ENCODE results near the gene CLIP2. TPM values are rescaled to one million over a fixed set of nuclear protein-coding genes. Genes with fewer than 3 reads are reported as not detected.
"Not testable (repeated sequence)": the region's sequence is repeated elsewhere in the genome, so short reads cannot be mapped to it uniquely, and the experiment has no call there.

Gene CLIP2
- total RNA-seq, 4 donors from 2014 or later, result 84.5 to 157 (median 111) TPM

DNA sequence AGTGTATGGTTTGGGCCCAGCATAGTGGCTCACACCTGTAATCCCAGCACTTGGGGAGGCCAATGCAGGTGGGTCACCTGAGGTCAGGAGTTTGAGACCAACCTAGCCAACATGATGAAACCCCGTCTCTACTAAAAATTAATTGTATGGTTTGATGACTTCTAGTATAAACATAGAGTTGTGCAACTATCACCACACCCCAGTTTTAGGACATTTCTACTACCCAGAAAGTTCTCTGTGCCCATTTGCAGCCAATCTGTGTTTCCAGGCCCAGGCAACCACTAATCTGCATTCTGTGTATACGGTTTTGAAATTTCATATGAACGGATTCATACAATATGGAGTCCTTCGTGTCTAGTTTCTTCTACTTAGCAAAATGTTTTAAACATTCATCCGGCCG, 20.0 kb downstream of the CLIP2 start:
- in situ Hi-C loops (cut with MboI; ENCODE audit: low pct_ligation_motif_present in 1 of 4, low pct_unique_long_range_greater_than_20kb in 1 of 4, low sequenced_read_pairs in 3 of 4) (no loop called here), intact Hi-C loops (cut with DNase I; ENCODE audit: low total_unique reads) (no loop called here)
- Histone ChIP-seq H3K9me3 (no peaks in the 10 kb centered on the region), H3K27me3 (no peaks in the 10 kb centered on the region), H3K36me3 (no peaks in the 10 kb centered on the region), H3K4me1 (peaks cover 18 to 54% (median 31%) of the 10 kb centered on the region in 4 donors), H3K4me3 (no peak overlapping the region), H3K27ac (no peak overlapping the region)
- WGBS, 2 donors (ENCODE audit: low coverage in 1 of 2), result 87% methylated on average over 6 of the region's 6 CpGs; no CpG with 5 or more reads in 1 of the 2 donors
- no peak for DNase-seq
- TF ChIP-seq POLR2A (IDR thresholded peaks at IDR 0.05) (no peak), POLR2AphosphoS5 (IDR thresholded peaks at IDR 0.05) (no peak), EP300 (IDR thresholded peaks at IDR 0.05; ENCODE audit: low read depth) (no peak)
- TF ChIP-seq, protein P1, sequence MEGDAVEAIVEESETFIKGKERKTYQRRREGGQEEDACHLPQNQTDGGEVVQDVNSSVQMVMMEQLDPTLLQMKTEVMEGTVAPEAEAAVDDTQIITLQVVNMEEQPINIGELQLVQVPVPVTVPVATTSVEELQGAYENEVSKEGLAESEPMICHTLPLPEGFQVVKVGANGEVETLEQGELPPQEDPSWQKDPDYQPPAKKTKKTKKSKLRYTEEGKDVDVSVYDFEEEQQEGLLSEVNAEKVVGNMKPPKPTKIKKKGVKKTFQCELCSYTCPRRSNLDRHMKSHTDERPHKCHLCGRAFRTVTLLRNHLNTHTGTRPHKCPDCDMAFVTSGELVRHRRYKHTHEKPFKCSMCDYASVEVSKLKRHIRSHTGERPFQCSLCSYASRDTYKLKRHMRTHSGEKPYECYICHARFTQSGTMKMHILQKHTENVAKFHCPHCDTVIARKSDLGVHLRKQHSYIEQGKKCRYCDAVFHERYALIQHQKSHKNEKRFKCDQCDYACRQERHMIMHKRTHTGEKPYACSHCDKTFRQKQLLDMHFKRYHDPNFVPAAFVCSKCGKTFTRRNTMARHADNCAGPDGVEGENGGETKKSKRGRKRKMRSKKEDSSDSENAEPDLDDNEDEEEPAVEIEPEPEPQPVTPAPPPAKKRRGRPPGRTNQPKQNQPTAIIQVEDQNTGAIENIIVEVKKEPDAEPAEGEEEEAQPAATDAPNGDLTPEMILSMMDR (IDR thresholded peaks at IDR 0.05), result no peak

DNA sequence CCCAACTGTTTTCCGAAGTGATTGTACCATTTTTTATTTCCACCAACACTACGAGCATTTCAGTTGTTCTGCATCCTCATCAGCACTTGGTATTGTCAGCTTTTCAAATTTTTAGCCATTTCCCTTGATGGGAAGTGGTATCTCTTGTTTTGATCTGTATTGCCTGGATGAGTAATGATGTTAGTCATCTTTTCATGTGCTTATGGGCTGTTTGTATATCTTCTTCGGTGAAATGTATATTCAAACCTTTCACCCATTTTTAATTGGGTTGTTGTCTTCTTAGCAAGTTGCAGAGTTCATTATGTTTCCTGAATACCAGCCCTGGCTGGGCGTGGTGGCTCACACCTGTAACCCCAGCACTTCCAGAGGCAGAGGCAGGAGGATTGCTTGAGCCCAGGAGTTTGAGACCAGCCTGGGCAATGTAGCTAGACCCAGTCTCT, 22.1 kb downstream of the CLIP2 start:
- Histone ChIP-seq H3K4me3 (no peak overlapping the region), H3K9me3 (no peaks in the 10 kb centered on the region), H3K36me3 (no peaks in the 10 kb centered on the region), H3K27me3 (no peaks in the 10 kb centered on the region), H3K4me1 (peaks cover 11 to 48% (median 28%) of the 10 kb centered on the region in 4 donors), H3K27ac (peak overlapping the region; percentile 25 to 56 (median 44))
- intact Hi-C loops (cut with DNase I; ENCODE audit: low total_unique reads), result no loop called here
- 62 to 70% methylated on average over 3 to 4 of the region's 4 CpGs for WGBS, 2 donors (ENCODE audit: low coverage in 1 of 2)
- in situ Hi-C loops (cut with MboI; ENCODE audit: low pct_ligation_motif_present in 1 of 4, low pct_unique_long_range_greater_than_20kb in 1 of 4, low sequenced_read_pairs in 3 of 4), result no loop called here
- TF ChIP-seq POLR2AphosphoS5 (IDR thresholded peaks at IDR 0.05), result peak in 2 of 3 donors; percentile 39 to 57
- TF ChIP-seq POLR2A (IDR thresholded peaks at IDR 0.05), result no peak
- TF ChIP-seq EP300 (IDR thresholded peaks at IDR 0.05; ENCODE audit: low read depth), result no peak
- TF ChIP-seq, protein P1 (IDR thresholded peaks at IDR 0.05), result no peak
- peak; percentile 71 for DNase-seq

DNA sequence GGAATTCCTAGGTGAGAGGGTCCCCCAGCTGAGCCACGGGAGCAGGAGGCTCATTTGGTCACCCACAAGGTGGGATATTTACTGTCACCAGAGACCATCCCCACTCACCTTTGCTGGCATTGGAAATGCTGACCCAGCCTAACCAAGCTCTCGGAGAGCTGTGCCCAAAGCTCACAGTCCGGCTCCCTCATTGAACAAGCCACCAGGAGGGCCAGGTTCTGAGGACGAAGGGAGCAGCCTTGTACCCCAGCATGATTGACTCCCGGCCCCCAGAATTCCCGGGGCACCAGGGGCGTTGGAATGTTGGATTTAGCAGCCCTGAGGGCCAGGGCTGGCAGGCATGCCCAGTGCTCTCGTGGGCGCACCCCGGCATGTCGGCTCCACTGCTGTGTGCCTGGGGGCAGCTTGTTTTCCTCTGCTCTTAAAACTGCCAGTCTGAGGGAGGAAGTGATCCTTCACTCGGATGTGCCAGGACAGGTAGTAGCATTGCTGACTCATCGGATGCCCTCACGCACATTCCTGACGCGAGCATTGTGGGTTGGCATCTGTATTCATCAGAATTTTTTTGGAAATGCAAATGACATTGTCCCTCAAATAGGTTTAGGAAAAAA, 23.3 kb downstream of the CLIP2 start:
- WGBS, 2 donors (ENCODE audit: low coverage in 1 of 2), result 85% methylated on average over 16 of the region's 16 CpGs; no CpG with 5 or more reads in 1 of the 2 donors
- peak overlapping the region in 1 of 4 donors; percentile 17 for H3K27ac ChIP-seq
- H3K27me3 ChIP-seq, result no peaks in the 10 kb centered on the region
- no peak overlapping the region for H3K4me3 ChIP-seq
- DNase-seq, result no peak
- H3K36me3 ChIP-seq, result no peaks in the 10 kb centered on the region
- peaks cover 0 to 36% (median 18%) of the 10 kb centered on the region in 4 donors for H3K4me1 ChIP-seq
- in situ Hi-C loops (cut with MboI; ENCODE audit: low pct_ligation_motif_present in 1 of 4, low pct_unique_long_range_greater_than_20kb in 1 of 4, low sequenced_read_pairs in 3 of 4) (no loop called here), intact Hi-C loops (cut with DNase I; ENCODE audit: low total_unique reads) (no loop called here)
- TF ChIP-seq, protein P1 (IDR thresholded peaks at IDR 0.05), result no peak
- TF ChIP-seq POLR2A (IDR thresholded peaks at IDR 0.05) (no peak), EP300 (IDR thresholded peaks at IDR 0.05; ENCODE audit: low read depth) (no peak), POLR2AphosphoS5 (IDR thresholded peaks at IDR 0.05) (no peak)
- no peaks in the 10 kb centered on the region for H3K9me3 ChIP-seq

DNA sequence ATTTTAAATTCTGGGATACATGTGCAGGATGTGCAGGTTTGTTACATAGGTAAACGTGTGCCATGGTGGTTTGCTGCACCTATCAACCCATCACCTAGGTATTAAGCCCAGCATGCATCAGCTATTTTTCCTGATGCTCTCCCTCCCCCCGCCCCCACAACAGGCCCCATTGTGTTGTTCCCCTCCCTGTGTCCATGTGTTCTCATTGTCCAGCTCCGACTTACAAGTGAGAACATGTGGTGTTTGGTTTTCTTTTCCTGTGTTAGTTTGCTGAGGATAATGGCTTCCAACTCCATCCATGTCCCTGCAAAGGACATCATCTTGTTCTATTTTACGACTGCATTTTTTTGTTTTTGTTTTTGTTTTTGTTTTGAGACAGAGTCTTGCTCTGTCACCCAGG, 26.7 kb downstream of the CLIP2 start:
- intact Hi-C loops (cut with DNase I; ENCODE audit: low total_unique reads); in situ Hi-C loops (cut with MboI; ENCODE audit: low pct_ligation_motif_present in 1 of 4, low pct_unique_long_range_greater_than_20kb in 1 of 4, low sequenced_read_pairs in 3 of 4): not testable (repeated sequence)
- 84 to 89% methylated on average over 1 to 4 of the region's 4 CpGs for WGBS, 2 donors (ENCODE audit: low coverage in 1 of 2)

More for the DNA sequence above, 26.7 kb downstream of the CLIP2 start:
- not testable (repeated sequence) for H3K9me3 ChIP-seq, H3K36me3 ChIP-seq, H3K27me3 ChIP-seq, DNase-seq, H3K27ac ChIP-seq, H3K4me3 ChIP-seq
- peaks cover 0 to 14% (median 8%) of the 10 kb centered on the region in 4 donors for H3K4me1 ChIP-seq

Data from transverse colon (tissue), 4 donors.